Neural crest cell (in vitro differentiated cells): Measurements from ENCODE around the gene C1QTNF1. TPM values are rescaled to one million over a fixed set of nuclear protein-coding genes. Genes with fewer than 3 reads are reported as not detected.
A peak's percentile ranks its signal among the peaks of the same experiment; 100 is the strongest.

Experiments used
- DNase-seq: peaks from one replicate; pipeline ENCODE4 v3.0.0; 2021; ENCODE audit warnings: low read depth, mixed read lengths, low spot score
- H3K27ac Mint-ChIP-seq: one replicate; pipeline ENCODE4 v1.8.0; 2021; ENCODE audit warnings: mild to moderate bottlenecking, mixed read lengths; ENCODE audit not compliant: unreplicated experiment
- H3K27me3 Mint-ChIP-seq: 2 replicates; pipeline ENCODE4 v1.8.0; 2021; ENCODE audit warnings: low read depth, mild to moderate bottlenecking, mixed read lengths
- H3K36me3 Mint-ChIP-seq: 2 replicates; pipeline ENCODE4 v1.8.0; 2021; ENCODE audit warnings: low read depth, mild to moderate bottlenecking, mixed read lengths
- H3K4me1 Mint-ChIP-seq: 2 replicates; pipeline ENCODE4 v1.8.0; 2021; ENCODE audit warnings: mixed read lengths
- H3K4me3 Mint-ChIP-seq: one replicate; pipeline ENCODE4 v1.8.0; 2021; ENCODE audit warnings: mild to moderate bottlenecking, mixed read lengths
- H3K9me3 Mint-ChIP-seq: 2 replicates; pipeline ENCODE4 v1.8.0; 2021; ENCODE audit warnings: mixed read lengths
- CTCF ChIP-seq: fragments of 200-600 bp; sonication (generic); conservative IDR thresholded peaks from 2 replicates; pipeline ENCODE4 v1.5.0; 2021; ENCODE audit warnings: antibody characterized with exemption, mild to moderate bottlenecking
- total RNA-seq: library from RNA; stranded (reverse); gene quantifications from 2 replicates; pipeline ENCODE4 v1.2.1, GENCODE V29; 2021

Gene C1QTNF1
- total RNA-seq, 1 donor from 2014 or later = 0.89 TPM

- H3K4me3 Mint-ChIP-seq = peak overlapping the region; percentile 93
- DNase-seq = no peak
- TF ChIP-seq CTCF = no peak
- peaks cover 3% of the 10 kb centered on the region for H3K9me3 Mint-ChIP-seq
- H3K36me3 Mint-ChIP-seq = no peaks in the 10 kb centered on the region
- H3K4me1 Mint-ChIP-seq = peaks cover 32% of the 10 kb centered on the region
- H3K27me3 Mint-ChIP-seq = no peaks in the 10 kb centered on the region
- H3K27ac Mint-ChIP-seq = no peak overlapping the region
Observed at GRCh38 chr17:79007504-79008381, 16.2 kb upstream of the C1QTNF1 start.

- H3K4me1 Mint-ChIP-seq = peaks cover 32% of the 10 kb centered on the region
- no peak for TF ChIP-seq CTCF
- peaks cover 8% of the 10 kb centered on the region for H3K9me3 Mint-ChIP-seq
- peak overlapping the region; percentile 95 for H3K27ac Mint-ChIP-seq
- H3K36me3 Mint-ChIP-seq = no peaks in the 10 kb centered on the region
- H3K4me3 Mint-ChIP-seq = peak overlapping the region; percentile 93
- no peaks in the 10 kb centered on the region for H3K27me3 Mint-ChIP-seq
- DNase-seq = no peak
Observed at GRCh38 chr17:79008666-79009387, 15.1 kb upstream of the C1QTNF1 start.

DNA sequence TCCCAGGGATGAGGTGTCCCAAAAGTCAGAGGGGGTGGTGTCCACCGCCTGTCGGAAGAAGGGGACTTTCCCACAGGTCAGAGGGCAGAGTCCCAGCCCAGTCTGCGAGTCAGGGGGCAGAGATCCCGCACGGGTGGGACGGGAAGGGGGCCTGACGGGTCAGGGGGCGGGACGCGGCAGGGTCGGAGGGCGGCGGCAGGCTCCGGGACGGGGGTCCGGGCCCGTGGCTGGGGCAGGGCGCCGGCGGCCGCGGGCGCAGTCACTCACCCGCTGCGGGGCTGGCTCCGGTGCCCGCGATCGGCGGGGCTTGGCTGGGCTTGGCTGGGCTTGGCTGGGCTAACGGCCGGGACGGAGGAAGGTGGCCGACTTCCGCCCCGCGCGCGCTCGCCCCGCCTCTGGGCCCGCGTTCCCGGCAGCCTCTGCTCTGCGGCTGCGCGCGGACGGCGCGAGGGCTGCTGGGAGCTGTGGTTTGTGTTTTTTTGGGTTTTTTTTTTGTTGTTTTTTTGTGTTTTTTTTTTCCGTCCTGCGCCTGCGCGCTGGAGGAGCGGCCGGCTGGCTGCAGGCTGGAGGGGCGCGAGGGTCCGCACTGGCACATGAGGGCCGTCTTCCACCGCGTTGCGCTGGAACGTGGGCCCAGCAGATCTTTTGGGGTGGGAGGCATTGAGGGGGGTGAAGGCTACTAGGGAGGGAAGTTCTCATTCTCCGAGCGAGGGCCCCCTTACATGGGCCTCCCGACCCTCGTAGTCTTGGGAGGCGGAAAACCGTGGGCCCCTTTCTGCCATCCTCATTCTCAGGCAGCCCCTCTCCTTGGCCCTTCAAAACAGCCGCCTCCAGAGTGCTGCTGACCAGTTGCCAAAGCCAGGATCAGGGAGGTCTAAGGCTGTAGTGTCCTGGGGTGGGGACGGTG, 14.3 kb upstream of the C1QTNF1 start, which contains the start of gene CANT1:
Gene CANT1 (minus strand): TSS at position 368 of the 907 bp plus-strand sequence. CDS start 12,142 bp downstream, outside the sequence.
- Mint-ChIP-seq H3K27me3 (no peaks in the 10 kb centered on the region), H3K4me1 (peaks cover 32% of the 10 kb centered on the region), H3K36me3 (peaks cover 3% of the 10 kb centered on the region), H3K9me3 (peaks cover 11% of the 10 kb centered on the region), H3K27ac (peak within 1 kb of the TSS; percentile 95), H3K4me3 (peak within 1 kb of the TSS; percentile 93)
- no peak for TF ChIP-seq CTCF
- peak; percentile 87 for DNase-seq

DNA sequence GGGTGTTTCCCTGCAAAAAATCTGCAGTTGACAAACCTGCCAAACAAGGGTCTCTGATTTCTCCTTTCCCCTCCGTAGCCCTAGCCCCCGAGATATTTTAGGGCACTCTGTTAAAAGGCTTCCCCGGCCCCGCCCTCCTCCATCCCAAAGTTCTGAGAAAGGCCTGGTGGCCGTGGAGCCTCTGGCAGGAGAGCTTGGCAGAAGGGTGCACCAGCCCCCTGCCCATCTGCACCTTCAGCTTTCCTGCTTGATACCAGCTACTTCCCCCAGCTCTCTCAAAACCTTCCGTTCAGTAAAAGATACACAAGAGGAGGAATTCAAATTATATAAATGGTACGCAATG, 13.7 kb upstream of the C1QTNF1 start:
- H3K27ac Mint-ChIP-seq = no peak overlapping the region
- no peak for TF ChIP-seq CTCF
- H3K9me3 Mint-ChIP-seq = peaks cover 11% of the 10 kb centered on the region
- peaks cover 3% of the 10 kb centered on the region for H3K36me3 Mint-ChIP-seq
- H3K27me3 Mint-ChIP-seq = no peaks in the 10 kb centered on the region
- peak overlapping the region; percentile 88 for H3K4me3 Mint-ChIP-seq
- no peak for DNase-seq
- H3K4me1 Mint-ChIP-seq = peaks cover 32% of the 10 kb centered on the region
